ENCODE measurements around the gene CD59. TPM values are rescaled to one million over a fixed set of nuclear protein-coding genes. Genes with fewer than 3 reads are reported as not detected.

The CD59 gene
- total RNA-seq (100 to 1,000 TPM in 6 of 7 donors, 10 to 100 TPM in 1; 73.0 to 394 (median 288) TPM), polyA plus RNA-seq (100 to 1,000 TPM; 199 to 807 TPM)
- long read RNA-seq, donor 1, full-length matches to known transcripts: 430 of 509 reads
- long read RNA-seq, donor 1, partial matches to known transcripts: 42 of 509 reads
- long read RNA-seq, donor 1, other reads (novel, unspliced or antisense): 37 of 509 reads
- long read RNA-seq, donor 2, full-length matches to known transcripts: 91 of 104 reads
- long read RNA-seq, donor 2, partial matches to known transcripts: 13 of 104 reads
- long read RNA-seq, donor 2, other reads (novel, unspliced or antisense): 0 of 104 reads
- long read RNA-seq, donor 3, full-length matches to known transcripts: 102 of 140 reads
- long read RNA-seq, donor 3, partial matches to known transcripts: 8 of 140 reads
- long read RNA-seq, donor 3, other reads (novel, unspliced or antisense): 30 of 140 reads

DNA sequence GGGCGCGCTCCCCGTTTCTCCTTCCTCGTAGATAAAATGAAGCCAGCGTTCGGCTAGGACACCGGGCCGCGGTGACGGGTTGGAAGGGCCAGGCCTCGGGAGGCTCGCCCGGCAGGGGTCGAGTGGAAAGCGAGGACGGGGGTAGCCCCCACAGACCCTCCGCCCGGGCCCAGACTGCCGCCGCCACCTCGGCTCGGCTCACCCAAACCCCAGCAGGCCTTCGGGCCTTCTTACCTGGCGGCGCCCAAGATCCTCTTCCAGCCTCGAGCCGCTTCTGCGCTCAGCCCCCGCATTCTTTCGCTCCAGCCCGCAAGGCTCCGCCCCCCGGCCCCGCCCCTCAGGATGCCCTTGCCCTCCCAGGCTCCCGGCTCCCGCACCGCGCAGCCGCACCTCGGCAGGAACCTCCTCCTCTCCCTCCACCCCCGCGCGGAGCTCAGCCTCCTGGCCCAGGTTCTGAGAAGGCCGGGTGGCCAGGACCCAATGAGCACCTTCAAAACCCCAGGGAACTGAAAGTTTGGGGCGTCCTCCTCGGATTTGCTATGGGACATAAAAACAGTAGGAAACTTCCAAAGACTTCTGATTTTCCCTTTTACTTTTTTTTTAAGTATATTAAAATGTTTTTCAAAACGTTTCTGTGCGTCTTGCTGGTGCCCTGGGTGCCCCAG lies at the start of gene CD59:
Gene CD59 (minus strand): TSS at position 276 of the 665 bp plus-strand sequence. CDS start 13,978 bp downstream, outside the sequence.
- Histone ChIP-seq H3K36me3 (no peaks in the 10 kb centered on the region), H3K27ac (peak within 1 kb of the TSS; percentile 74 to 75), H3K27me3 (no peaks in the 10 kb centered on the region), H3K9me3 (no peaks in the 10 kb centered on the region), H3K4me1 (ENCODE audit: insufficient read depth) (peaks cover 5% of the 10 kb centered on the region), H3K4me3 (peak within 1 kb of the TSS; percentile 89)
- TF ChIP-seq CTCF (IDR thresholded peaks at IDR 0.05) (no peak), POLR2A (IDR thresholded peaks at IDR 0.05) (peak; percentile 76)
- DNase-seq: peak; percentile 96 to 98 (median 97)
- 1% methylated on average over 48 of the region's 48 CpGs for WGBS, 3 donors
- intact Hi-C loops (cut with DNase I): no loop called here

DNA sequence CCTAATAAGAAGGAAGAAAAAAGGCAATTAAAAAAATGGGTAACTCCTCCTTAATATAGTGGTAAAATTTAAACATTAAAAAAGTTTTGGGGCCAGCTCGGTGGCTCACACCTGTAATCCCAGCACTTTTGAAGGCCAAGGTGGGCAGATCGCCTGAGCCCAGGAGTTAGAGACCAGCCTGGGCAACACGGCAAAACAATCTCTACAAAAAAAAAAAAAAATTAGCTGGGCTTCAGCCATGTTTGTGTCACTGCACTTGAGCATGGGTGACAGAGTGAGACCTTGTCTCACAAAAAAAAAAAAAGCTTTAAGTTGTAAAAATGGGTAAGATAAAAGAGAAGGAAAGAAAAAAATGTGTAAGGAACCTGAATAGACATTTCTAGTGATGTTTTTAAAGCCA lies 49.4 kb upstream of the CD59 start:
- 70 to 85% (median 82%) methylated on average over 3 of the region's 3 CpGs for WGBS, 3 donors
- no peak for DNase-seq
- intact Hi-C loops (cut with DNase I): no loop called here
- Histone ChIP-seq H3K36me3 (no peaks in the 10 kb centered on the region), H3K27ac (no peak overlapping the region), H3K4me3 (no peak overlapping the region), H3K9me3 (no peaks in the 10 kb centered on the region), H3K27me3 (no peaks in the 10 kb centered on the region), H3K4me1 (ENCODE audit: insufficient read depth) (no peaks in the 10 kb centered on the region)
- TF ChIP-seq CTCF (IDR thresholded peaks at IDR 0.05) (no peak), POLR2A (IDR thresholded peaks at IDR 0.05) (no peak), EP300 (IDR thresholded peaks at IDR 0.05) (no peak)

DNA sequence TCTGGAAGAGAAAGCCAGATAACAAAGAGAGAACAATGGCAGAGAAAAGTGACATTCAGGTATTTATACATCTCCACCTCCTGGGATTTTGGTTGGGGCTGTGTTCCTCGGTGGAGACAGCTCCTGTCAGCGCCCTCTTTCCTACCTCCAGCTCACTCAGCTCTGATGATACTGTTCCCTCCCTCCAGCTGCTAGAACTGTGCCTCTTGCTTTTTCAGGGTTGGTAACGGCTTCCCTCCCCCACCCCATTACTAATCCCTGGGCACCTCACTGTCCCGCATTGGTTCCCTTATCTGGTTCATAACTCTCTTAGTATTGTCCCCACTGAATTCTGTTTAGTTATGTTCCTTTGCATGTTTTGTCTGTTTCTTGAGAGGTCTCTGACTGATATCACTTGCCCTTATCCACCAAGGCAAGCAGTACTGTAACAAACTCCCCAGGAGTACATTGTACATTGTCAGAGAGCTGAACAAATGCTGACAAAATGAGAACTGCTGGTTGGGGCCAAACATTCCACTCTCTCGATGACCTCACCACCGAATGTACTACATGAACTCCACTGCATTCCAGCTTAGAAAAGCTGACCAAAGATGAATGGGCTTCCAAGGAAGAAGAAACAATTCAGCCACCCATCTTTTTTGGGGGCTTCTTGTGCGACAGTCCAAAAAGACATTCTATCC lies 43.8 kb upstream of the CD59 start:
- TF ChIP-seq POLR2A (IDR thresholded peaks at IDR 0.05): no peak
- TF ChIP-seq CTCF (IDR thresholded peaks at IDR 0.05): no peak
- no peak for TF ChIP-seq EP300 (IDR thresholded peaks at IDR 0.05)
- H3K4me1 ChIP-seq (ENCODE audit: insufficient read depth): no peaks in the 10 kb centered on the region
- H3K36me3 ChIP-seq: no peaks in the 10 kb centered on the region
- no peaks in the 10 kb centered on the region for H3K27me3 ChIP-seq
- WGBS, 3 donors: 35 to 42% (median 36%) methylated on average over 7 of the region's 7 CpGs
- H3K9me3 ChIP-seq: no peaks in the 10 kb centered on the region
- no peak for DNase-seq
- H3K4me3 ChIP-seq: no peak overlapping the region
- no peak overlapping the region for H3K27ac ChIP-seq
- intact Hi-C loops (cut with DNase I): no loop called here

GRCh38 chr11:33778675-33779074 lies 42.5 kb upstream of the CD59 start:
- DNase-seq: no peak
- no peaks in the 10 kb centered on the region for H3K4me1 ChIP-seq (ENCODE audit: insufficient read depth)
- no peaks in the 10 kb centered on the region for H3K9me3 ChIP-seq
- intact Hi-C loops (cut with DNase I): no loop called here
- no peaks in the 10 kb centered on the region for H3K36me3 ChIP-seq
- WGBS, 3 donors: 12 to 21% (median 20%) methylated on average over 5 of the region's 5 CpGs
- H3K27me3 ChIP-seq: no peaks in the 10 kb centered on the region
- H3K4me3 ChIP-seq: no peak overlapping the region
- no peak for TF ChIP-seq EP300 (IDR thresholded peaks at IDR 0.05)
- no peak for TF ChIP-seq CTCF (IDR thresholded peaks at IDR 0.05)
- no peak for TF ChIP-seq POLR2A (IDR thresholded peaks at IDR 0.05)
- no peak overlapping the region for H3K27ac ChIP-seq
